AG09319 (cell line): ENCODE data around the gene BCKDHB.

Experiments
- DNase-seq: peaks from one replicate; pipeline ENCODE4 v3.0.0-alpha.2; 2010; ENCODE audit warnings: low read depth; ENCODE audit errors: extremely low read depth
- CTCF ChIP-seq: IDR thresholded peaks from 2 replicates; pipeline ENCODE4 v1.5.1; 2011; ENCODE audit warnings: low read depth, mild to moderate bottlenecking, inconsistent platforms, low read length, moderate library complexity

Gene BCKDHB

DNA sequence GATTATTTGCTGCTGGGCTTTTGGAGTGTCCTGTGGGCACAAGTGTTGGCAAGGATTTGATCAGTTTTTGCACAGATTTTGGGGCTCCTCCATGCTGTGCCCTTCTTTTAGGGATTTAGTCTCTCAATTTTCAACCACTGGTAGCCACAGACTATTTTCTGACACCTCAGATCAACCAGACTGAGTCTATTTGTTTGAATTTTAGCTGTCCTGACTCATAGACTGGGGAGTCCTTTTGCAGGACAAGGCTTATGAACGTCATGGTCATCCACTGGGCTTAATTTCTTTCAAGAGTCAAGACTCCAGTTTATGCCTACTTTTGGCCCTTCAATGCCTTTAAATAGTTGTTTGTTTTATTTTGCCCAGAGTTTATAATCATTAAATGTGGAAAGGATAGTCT lies 59.3 kb downstream of the BCKDHB start:
- DNase-seq: no peak
- no peak for TF ChIP-seq CTCF

- no peak for DNase-seq
- no peak for TF ChIP-seq CTCF
Measured at GRCh38 chr6:80170433-80170832, 64.0 kb downstream of the BCKDHB start.

- DNase-seq: no peak
- no peak for TF ChIP-seq CTCF
Measured at GRCh38 chr6:80173411-80173810, 66.9 kb downstream of the BCKDHB start.

DNA sequence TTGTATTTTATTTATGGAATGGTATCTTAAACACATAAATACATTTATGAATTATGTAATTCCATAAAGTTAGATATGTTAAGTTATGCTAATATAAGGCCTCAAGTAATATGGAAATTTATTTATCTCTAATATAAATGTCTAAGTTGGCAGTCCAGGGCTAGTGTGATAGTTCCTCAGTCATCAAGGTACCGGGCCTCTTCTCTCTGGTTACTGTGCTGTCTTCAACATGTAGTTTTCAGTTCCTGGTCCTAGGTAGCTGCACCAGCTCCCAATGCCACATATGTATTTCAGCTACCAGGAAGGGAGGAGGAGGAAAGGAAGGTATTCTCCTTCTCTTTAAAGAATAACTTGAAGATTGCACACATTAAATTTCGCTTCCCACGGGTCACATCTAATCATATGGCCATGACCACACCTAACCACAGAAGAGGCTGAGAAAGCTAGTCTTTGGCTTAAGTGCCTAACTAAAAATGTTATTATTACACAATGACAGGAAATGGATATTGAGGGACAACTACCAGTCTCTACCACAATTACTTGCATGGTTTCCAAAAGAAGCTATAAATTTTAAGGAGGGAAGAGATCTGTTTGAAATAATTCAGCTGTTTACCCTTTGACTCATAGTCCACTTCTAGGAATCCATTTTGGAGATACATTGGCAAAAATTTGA lies 68.6 kb downstream of the BCKDHB start:
- DNase-seq: peak; percentile 19
- no peak for TF ChIP-seq CTCF

- DNase-seq: no peak
- TF ChIP-seq CTCF: no peak
Measured at GRCh38 chr6:80179695-80180094, 73.2 kb downstream of the BCKDHB start.

DNA sequence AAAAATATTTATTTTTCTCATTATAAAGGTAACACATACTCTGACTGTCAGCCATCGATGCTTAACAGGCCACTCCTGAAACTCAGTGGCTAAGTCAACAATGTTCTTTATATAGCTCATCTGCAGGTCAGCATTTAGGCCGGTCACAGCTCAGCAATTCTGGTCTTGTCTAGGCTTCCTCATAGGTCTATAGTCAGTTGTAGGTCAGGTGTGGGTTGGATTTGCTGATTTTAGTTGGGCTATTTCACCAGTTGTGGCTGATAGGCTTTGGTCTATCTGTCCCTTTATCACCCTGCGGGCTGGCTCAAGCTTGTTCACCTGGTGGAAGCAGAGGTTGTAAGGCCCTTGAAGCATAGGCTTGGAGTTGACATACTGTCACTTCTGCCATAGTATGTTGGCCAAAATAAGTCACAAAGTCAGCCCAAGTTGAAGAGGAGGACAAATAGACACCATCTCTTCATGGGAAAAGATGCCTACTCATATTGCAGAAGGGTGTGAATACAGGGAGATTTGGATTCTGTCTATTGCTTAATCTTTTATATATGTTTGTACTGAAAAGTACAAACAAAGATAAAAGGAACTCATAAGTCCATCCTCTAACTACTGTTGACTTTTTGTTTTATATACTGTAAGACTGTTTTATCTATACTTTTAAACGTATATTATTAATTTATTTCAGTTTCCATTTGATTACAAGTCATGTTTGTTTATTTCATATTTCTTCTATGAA lies 75.0 kb downstream of the BCKDHB start:
- no peak for TF ChIP-seq CTCF
- no peak for DNase-seq

GRCh38 chr6:80182308-80182707 lies 75.8 kb downstream of the BCKDHB start:
- TF ChIP-seq CTCF: no peak
- no peak for DNase-seq
